Vagina (tissue), 2 donors: ENCODE measurements around the gene TMEM154.

Source experiments
- POLR2A ChIP-seq, 2 donors: fragments of 450-650 bp; IDR thresholded peaks; one replicate each; pipeline ENCODE4 v1.6.1; 2017; ENCODE audit warnings: antibody characterized with exemption in 2 of 2, mild to moderate bottlenecking in 2 of 2, moderate library complexity in 2 of 2
- TF ChIP-seq, protein P1 (sequence below), 3 experiments: fragments of 450-650 bp in 2 of 3; fragments of 200-600 bp in 1 of 3; sonication (generic) in 1 of 3; IDR thresholded peaks; one replicate each; pipeline ENCODE4 v1.5.1; 2017 to 2019; ENCODE audit warnings: antibody characterized with exemption in 3 of 3, mild to moderate bottlenecking in 2 of 3, moderate library complexity in 2 of 3

DNA sequence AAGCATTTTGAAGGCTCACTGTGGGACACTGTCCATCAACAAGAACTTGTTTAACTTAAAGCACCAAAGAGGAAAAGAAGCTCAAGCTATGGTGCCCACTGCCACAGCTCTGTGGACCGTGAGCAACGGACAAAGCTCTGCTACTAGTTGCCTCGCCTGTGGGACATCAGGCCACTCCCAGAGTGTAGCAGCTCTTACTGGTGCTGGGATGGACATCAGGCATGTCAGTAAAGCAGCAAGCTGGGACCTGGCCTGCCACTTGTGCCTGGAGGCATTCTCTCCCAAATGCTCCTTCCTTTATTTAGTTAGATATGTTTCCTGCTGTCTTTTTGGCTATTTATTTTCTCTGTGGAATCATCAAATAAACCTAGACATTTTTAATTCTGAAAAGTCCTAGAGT is 46.7 kb downstream of the TMEM154 start:
- TF ChIP-seq POLR2A (IDR thresholded peaks at IDR 0.05): no peak
- TF ChIP-seq, protein P1, sequence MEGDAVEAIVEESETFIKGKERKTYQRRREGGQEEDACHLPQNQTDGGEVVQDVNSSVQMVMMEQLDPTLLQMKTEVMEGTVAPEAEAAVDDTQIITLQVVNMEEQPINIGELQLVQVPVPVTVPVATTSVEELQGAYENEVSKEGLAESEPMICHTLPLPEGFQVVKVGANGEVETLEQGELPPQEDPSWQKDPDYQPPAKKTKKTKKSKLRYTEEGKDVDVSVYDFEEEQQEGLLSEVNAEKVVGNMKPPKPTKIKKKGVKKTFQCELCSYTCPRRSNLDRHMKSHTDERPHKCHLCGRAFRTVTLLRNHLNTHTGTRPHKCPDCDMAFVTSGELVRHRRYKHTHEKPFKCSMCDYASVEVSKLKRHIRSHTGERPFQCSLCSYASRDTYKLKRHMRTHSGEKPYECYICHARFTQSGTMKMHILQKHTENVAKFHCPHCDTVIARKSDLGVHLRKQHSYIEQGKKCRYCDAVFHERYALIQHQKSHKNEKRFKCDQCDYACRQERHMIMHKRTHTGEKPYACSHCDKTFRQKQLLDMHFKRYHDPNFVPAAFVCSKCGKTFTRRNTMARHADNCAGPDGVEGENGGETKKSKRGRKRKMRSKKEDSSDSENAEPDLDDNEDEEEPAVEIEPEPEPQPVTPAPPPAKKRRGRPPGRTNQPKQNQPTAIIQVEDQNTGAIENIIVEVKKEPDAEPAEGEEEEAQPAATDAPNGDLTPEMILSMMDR (IDR thresholded peaks at IDR 0.05): no peak
